Panc1 (cell line): Measurements from ENCODE around the gene CFAP45.

Source experiments
- SIN3A ChIP-seq: IDR thresholded peaks from 2 replicates; pipeline ENCODE4 v1.6.1; 2012; ENCODE audit warnings: low read depth, mild to moderate bottlenecking, low read length, moderate library complexity, borderline replicate concordance; ENCODE audit not compliant: insufficient read depth
- TF ChIP-seq, protein P1 (sequence below): fragments of 450-650 bp; IDR thresholded peaks from 2 replicates; pipeline ENCODE4 v1.5.1; 2017; ENCODE audit warnings: mild to moderate bottlenecking

DNA sequence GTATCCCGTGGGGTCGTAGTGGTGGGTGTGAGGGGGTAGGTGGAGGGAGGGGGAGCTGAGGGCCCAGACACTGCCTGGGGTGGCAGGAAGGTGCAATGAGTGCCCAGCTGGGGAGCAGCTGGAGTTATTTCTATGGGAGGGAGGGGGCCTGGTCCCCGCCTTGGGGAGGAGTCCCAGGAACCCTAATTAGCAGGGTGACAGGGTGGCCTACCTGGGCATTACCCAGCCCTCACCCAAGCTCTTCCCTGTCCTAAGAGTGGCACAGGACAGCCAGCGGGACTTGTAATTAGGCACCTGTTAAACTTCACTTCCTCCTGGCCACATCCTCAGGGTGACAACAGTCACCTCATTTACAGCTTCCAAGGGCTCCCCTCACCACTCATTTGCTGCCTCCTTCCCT is 37.4 kb downstream of the CFAP45 start, which contains the start of gene VSIG8:
- TF ChIP-seq SIN3A = no peak
- TF ChIP-seq, protein P1, sequence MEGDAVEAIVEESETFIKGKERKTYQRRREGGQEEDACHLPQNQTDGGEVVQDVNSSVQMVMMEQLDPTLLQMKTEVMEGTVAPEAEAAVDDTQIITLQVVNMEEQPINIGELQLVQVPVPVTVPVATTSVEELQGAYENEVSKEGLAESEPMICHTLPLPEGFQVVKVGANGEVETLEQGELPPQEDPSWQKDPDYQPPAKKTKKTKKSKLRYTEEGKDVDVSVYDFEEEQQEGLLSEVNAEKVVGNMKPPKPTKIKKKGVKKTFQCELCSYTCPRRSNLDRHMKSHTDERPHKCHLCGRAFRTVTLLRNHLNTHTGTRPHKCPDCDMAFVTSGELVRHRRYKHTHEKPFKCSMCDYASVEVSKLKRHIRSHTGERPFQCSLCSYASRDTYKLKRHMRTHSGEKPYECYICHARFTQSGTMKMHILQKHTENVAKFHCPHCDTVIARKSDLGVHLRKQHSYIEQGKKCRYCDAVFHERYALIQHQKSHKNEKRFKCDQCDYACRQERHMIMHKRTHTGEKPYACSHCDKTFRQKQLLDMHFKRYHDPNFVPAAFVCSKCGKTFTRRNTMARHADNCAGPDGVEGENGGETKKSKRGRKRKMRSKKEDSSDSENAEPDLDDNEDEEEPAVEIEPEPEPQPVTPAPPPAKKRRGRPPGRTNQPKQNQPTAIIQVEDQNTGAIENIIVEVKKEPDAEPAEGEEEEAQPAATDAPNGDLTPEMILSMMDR = no peak
